Osteoblast (primary cell): ENCODE data around the gene F13A1. TPM values are rescaled to one million over a fixed set of nuclear protein-coding genes. Genes with fewer than 3 reads are reported as not detected.

Source experiments
- DNase-seq: peaks from one replicate; pipeline ENCODE4 v3.0.0; 2011; ENCODE audit warnings: low spot score, mixed read lengths; ENCODE audit not compliant: insufficient read length; ENCODE audit errors: missing footprints
- H2AFZ ChIP-seq: 2 replicates; pipeline ENCODE4 v1.6.0; 2011; ENCODE audit warnings: mild to moderate bottlenecking, low read length
- H3K27ac ChIP-seq: 2 replicates; pipeline ENCODE4 v1.5.1; 2011; ENCODE audit warnings: mild to moderate bottlenecking, low read depth, low read length, moderate library complexity
- H3K27me3 ChIP-seq: 2 replicates; pipeline ENCODE4 v1.6.0; 2012; ENCODE audit warnings: mild to moderate bottlenecking, control low read depth, inconsistent platforms, low read length, moderate library complexity; ENCODE audit not compliant: insufficient read depth
- H3K36me3 ChIP-seq: 2 replicates; pipeline ENCODE4 v1.5.1; 2011; ENCODE audit warnings: mild to moderate bottlenecking, low read length, control low read depth, moderate library complexity; ENCODE audit not compliant: insufficient read depth
- H3K4me1 ChIP-seq: 2 replicates; pipeline ENCODE4 v1.5.1; 2011; ENCODE audit warnings: mild to moderate bottlenecking, low read length, control low read depth, moderate library complexity; ENCODE audit not compliant: insufficient read depth
- H3K4me2 ChIP-seq: 2 replicates; pipeline ENCODE4 v1.6.0; 2011; ENCODE audit warnings: mild to moderate bottlenecking, low read length; ENCODE audit not compliant: insufficient read depth
- H3K4me3 ChIP-seq: fragments of 200-600 bp; sonication (generic); 3 replicates; pipeline ENCODE4 v1.5.1; 2012; ENCODE audit warnings: mild to moderate bottlenecking, low read length, inconsistent platforms; ENCODE audit not compliant: insufficient read depth
- H3K79me2 ChIP-seq: 2 replicates; pipeline ENCODE4 v1.6.0; 2012; ENCODE audit warnings: mild to moderate bottlenecking, low read length, control low read depth, inconsistent platforms; ENCODE audit not compliant: insufficient read depth
- H3K9me3 ChIP-seq: 2 replicates; pipeline ENCODE4 v1.5.1; 2011; ENCODE audit warnings: low read depth, low read length, control low read depth
- H4K20me1 ChIP-seq: 2 replicates; pipeline ENCODE4 v1.6.0; 2012; ENCODE audit warnings: mild to moderate bottlenecking, low read length, control low read depth; ENCODE audit not compliant: insufficient read depth
- CTCF ChIP-seq: IDR thresholded peaks from 2 replicates; pipeline ENCODE4 v1.5.1; 2011; ENCODE audit warnings: mild to moderate bottlenecking, low read depth, low read length, moderate library complexity; ENCODE audit errors: extremely low read depth
- total RNA-seq: library from RNA; depleted of rRNA; stranded (reverse); fragments of >200 nt; gene quantifications from 2 replicates; pipeline ENCODE4 v1.2.3, GENCODE V29; 2012

The F13A1 gene
- total RNA-seq, 1 donor: under 0.01 TPM

- no peak overlapping the region for H3K4me2 ChIP-seq
Observed at GRCh38 chr6:6331393-6331792, 10.9 kb upstream of the F13A1 start.

GRCh38 chr6:6330407-6330806, 9.9 kb upstream of the F13A1 start:
- Histone ChIP-seq H4K20me1 (no peaks in the 10 kb centered on the region), H3K27me3 (no peaks in the 10 kb centered on the region), H3K36me3 (no peaks in the 10 kb centered on the region), H3K4me1 (no peaks in the 10 kb centered on the region), H3K4me3 (no peak overlapping the region), H3K79me2 (no peaks in the 10 kb centered on the region), H3K4me2 (no peak overlapping the region), H2AFZ (no peak overlapping the region), H3K27ac (no peak overlapping the region), H3K9me3 (no peaks in the 10 kb centered on the region)
- TF ChIP-seq CTCF: no peak
- no peak for DNase-seq

More at GRCh38 chr6:6331393-6331792, 10.9 kb upstream of the F13A1 start:
- H3K27ac ChIP-seq: no peak overlapping the region
- no peaks in the 10 kb centered on the region for H3K27me3 ChIP-seq
- DNase-seq: no peak
- no peak overlapping the region for H2AFZ ChIP-seq
- TF ChIP-seq CTCF: no peak
- no peaks in the 10 kb centered on the region for H3K36me3 ChIP-seq
- no peaks in the 10 kb centered on the region for H3K4me1 ChIP-seq
- no peaks in the 10 kb centered on the region for H3K9me3 ChIP-seq
- H4K20me1 ChIP-seq: no peaks in the 10 kb centered on the region
- no peaks in the 10 kb centered on the region for H3K79me2 ChIP-seq
- no peak overlapping the region for H3K4me3 ChIP-seq

- H3K4me1 ChIP-seq: no peaks in the 10 kb centered on the region
- no peaks in the 10 kb centered on the region for H3K9me3 ChIP-seq
- H3K27ac ChIP-seq: no peak overlapping the region
- H3K27me3 ChIP-seq: no peaks in the 10 kb centered on the region
- no peak for TF ChIP-seq CTCF
- no peak overlapping the region for H3K4me2 ChIP-seq
- H3K79me2 ChIP-seq: no peaks in the 10 kb centered on the region
- H3K36me3 ChIP-seq: no peaks in the 10 kb centered on the region
- H3K4me3 ChIP-seq: no peak overlapping the region
- no peaks in the 10 kb centered on the region for H4K20me1 ChIP-seq
- DNase-seq: no peak
- H2AFZ ChIP-seq: no peak overlapping the region
Observed at GRCh38 chr6:6328451-6328850, 8.0 kb upstream of the F13A1 start.

GRCh38 chr6:6323352-6323751, 2.9 kb upstream of the F13A1 start:
- Histone ChIP-seq H3K9me3 (no peaks in the 10 kb centered on the region), H2AFZ (no peak overlapping the region), H3K4me1 (no peaks in the 10 kb centered on the region), H3K4me3 (no peak overlapping the region), H3K27ac (no peak overlapping the region), H3K27me3 (no peaks in the 10 kb centered on the region), H3K79me2 (no peaks in the 10 kb centered on the region), H3K4me2 (no peak overlapping the region), H4K20me1 (no peaks in the 10 kb centered on the region), H3K36me3 (no peaks in the 10 kb centered on the region)
- DNase-seq: no peak
- no peak for TF ChIP-seq CTCF
